Islet of Langerhans (tissue), 1 donor: Measurements from ENCODE around the gene SIGLEC12.
"Not testable (repeated sequence)": the region's sequence is repeated elsewhere in the genome, so short reads cannot be mapped to it uniquely, and the experiment has no call there.

Source experiments
- FAIRE-seq: peaks from one replicate; lab custom pipeline; 2011; peaks lifted over from hg19 to GRCh38; lab: Jason Lieb, UNC

The SIGLEC12 gene

DNA sequence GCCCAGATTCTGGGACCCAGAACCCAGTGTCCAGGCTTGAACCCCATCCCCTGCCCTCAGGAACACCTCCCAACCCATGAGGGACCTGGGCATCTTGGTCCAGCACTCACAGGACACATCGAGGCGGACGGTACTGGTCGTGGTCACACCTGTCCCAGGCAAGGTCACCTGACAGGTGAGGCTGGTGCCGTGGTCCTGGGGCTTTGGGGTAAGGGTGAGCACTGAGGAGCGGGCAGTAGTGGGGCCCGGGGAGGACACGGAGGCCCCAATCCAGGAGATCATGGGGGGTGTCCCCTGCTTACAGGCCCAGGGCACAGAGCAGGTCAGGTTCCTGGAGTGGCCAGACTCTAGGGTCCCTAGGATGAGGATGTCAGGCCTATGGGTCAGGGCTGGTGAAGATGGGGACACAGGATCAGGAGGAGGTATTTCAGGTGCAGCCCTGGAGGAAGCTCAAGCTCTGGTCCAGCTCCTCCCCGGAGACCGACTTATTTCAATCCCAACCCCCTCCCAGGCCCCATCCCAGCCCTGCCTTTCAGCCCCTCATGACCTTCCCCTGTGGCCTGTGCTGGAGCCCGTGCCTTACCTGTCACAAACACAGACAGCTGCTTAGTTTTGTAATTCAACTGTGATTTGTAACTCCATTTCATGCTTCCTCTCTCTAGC lies 44.1 kb downstream of the SIGLEC12 start:
- FAIRE-seq: no peak

DNA sequence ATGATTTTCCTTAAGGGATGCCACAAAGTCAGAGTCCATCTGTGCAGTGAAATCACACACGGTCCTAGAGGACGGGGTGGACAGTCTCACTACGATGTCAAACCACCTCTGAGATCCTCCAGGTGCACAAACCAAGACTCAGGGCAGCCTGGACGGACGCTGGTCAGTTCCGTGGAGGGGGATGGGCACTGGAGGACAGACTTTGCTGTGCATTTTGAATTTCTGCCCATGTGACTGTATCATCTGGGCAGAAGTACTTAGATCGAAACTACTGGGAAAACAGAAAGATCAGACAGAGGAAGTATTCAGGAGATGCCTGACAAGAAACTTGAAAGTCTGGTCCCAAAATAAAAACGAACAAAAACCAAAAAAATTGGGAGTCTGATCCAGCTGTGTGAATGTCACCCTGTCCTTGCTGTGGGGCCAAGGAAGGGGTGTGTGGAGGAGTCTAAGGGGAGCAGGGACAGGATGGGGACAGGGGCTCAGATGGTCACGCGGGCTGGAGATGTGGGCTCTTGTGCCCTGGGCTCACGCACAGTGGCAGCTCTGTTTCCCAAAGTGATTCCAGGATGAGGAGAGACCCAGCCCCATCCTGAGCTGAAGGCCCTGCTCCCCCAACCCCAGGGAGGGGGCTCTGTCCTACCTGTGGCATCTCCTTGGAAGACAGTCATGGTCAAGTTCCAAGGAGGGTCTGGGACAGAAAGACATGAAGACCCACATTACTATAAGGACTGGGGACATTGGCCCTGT lies 44.9 kb downstream of the SIGLEC12 start:
- FAIRE-seq: no peak

DNA sequence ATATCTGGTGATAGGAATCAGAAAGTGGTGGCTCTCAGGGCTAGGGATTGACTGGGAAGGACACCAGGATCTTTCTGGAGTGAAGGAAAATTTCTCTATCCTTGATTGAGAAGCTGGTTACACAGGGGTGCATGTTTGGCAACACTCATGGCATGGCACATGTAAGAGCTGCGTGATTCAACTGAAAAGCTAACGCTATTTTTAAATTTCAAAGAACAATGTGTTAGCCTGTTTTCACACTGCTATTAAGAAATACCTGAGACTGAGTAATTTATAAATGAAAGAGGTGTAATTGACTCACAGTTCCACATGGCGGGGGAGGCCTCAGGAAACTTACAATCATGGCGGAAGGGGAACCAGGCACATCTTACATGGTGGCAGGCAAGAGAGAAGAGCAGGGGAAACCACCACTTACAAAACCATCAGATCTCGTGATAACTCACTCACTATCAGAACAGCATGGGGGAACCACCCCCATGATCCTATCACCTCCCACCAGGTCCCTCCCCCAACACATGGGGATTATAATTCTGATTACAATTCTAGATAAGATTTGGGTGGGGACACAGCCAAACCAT lies 50.8 kb downstream of the SIGLEC12 start:
- FAIRE-seq: no peak

DNA sequence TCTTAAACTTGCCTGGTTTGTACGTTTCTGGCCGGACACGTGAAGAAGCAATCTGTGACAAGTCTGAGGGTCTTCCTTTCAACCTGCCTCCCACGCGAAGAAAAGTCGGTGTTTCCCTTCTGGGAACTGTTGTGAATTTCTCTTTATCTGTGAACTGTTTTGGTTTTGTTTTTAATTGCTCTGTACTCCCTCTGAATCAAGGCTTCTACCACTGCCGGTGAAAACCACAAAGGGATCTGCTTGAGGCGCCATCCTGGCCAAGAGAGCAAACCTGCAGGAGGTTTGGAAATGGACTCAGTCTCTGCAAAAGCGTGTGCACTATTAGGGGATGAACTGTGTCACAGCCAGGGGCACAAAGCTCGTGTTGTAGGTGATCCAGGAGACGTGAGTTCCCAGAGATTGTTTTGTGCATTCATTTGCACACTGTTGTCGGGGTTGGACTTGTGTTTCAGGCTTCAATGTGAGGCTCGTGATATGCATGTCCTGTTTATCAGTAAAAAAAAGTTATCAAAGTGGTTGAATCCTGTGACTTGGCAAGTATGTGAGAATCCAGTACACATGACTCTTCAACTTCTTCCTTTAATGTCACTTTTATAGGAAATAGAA lies 53.1 kb downstream of the SIGLEC12 start:
- FAIRE-seq: no peak

DNA sequence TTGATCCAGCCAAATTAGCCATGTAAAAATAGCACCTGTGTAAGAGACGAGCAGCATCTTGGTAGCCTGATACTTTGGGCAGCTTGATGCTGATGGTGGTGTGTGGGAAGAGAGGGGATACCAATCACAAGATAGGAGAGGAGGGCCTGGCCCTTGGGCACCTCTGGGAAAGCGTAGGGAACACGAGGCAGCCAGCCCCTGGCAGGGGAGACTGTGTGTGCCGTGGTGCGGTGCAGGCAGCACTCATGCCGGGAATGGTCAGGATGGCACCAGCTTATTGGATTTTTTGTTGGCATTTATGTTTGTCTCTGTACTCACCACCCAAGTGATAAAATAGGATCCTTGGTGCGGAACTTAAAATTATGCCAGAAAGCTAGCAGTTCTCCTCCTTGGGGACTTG lies 53.6 kb downstream of the SIGLEC12 start:
- FAIRE-seq: no peak

DNA sequence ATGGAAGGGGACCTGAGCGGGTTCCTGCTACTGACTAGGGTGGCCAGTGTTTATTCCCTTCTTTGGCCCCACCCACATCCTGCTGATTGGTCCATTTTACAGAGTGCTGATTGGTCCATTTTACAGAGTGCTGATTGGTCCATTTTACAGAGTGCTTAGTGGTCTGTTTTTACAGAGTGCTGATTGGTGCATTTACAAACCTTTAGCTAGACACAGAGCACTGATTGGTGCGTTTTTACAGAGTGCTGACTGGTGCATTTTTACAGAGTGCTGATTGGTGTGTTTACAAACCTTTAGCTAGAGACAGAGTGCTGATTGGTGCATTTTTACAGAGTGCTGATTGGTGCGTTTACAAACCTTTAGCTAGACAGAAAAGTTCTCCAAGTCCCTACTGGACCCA lies 54.1 kb downstream of the SIGLEC12 start:
- FAIRE-seq: not testable (repeated sequence)

DNA sequence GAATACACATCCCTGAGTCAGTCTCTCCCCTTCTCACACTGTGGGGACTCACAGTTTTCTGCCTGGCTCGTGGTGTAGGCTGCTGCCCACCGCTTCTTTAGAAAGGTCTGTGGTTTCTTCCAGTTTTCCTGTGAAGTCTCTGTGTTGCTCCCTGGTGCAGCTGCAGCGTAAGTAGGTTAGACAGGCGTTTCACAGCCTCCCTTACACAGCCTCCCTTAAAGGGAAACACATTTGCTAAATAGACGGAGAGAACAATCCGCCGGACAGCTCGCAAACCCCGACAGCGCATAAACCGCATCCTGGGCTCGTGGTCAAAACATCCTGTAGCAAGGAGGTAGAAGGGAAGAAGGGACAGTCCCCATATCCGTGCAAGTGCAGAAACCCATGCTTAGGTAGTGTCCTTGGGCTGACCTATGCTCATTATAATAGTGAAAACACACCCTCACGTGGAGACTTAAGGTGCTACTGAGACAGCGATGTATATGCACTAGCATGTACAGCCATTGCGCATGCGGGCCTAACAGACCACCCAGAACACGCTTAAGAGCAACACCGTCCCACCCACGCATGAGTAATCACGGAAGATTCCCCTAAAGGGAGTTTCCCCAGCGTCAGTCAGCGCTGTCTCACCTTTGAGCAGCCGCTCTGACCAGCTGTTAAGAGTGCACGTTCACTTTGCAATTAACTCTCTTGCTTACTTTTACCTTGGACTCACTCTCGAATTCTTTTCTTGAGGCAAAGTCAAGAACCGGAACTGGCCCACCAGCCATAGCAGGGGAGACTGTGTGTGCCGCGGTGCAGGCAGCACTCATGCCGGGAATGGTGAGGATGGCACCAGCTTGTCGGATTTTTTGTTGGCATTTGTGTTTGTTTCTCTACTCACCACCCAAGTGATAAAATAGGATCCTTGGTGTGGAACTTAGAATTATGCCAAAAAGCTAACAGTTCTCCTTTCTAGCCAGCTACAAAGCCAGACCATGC lies 59.9 kb downstream of the SIGLEC12 start:
- FAIRE-seq: no peak
